ENCODE data around the gene AZU1.

The AZU1 gene

DNA sequence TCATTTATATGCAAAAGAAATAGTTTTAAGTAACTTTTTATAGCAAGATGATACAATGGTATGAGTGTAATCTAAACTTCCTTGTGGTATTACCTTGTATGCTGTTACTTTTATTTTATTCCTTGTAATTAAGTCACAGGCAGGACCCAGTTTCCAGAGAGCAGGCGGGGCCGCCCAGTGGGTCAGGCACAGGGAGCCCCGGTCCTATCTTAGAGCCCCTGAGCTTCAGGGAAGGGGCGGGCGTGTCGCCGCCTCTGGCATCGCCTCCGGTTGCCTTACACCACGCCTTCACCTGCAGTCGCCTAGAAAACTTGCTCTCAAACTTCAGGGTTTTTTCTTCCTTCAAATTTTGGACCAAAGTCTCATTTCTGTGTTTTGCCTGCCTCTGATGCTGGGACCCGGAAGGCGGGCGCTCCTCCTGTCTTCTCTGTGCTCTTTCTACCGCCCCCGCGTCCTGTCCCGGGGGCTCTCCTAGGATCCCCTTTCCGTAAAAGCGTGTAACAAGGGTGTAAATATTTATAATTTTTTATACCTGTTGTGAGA lies 16.1 kb upstream of the AZU1 start:
- Mint-ChIP-seq H3K36me3 (ENCODE audit: low read depth) (peaks cover 59% of the 10 kb centered on the region), H3K4me1 (peaks cover 14% of the 10 kb centered on the region), H3K27me3 (ENCODE audit: low read depth, poor library complexity) (no peaks in the 10 kb centered on the region), H3K27ac (peak overlapping the region; percentile 59), H3K9me3 (no peaks in the 10 kb centered on the region), H3K4me3 (no peak overlapping the region)
- TF ChIP-seq, protein P1, sequence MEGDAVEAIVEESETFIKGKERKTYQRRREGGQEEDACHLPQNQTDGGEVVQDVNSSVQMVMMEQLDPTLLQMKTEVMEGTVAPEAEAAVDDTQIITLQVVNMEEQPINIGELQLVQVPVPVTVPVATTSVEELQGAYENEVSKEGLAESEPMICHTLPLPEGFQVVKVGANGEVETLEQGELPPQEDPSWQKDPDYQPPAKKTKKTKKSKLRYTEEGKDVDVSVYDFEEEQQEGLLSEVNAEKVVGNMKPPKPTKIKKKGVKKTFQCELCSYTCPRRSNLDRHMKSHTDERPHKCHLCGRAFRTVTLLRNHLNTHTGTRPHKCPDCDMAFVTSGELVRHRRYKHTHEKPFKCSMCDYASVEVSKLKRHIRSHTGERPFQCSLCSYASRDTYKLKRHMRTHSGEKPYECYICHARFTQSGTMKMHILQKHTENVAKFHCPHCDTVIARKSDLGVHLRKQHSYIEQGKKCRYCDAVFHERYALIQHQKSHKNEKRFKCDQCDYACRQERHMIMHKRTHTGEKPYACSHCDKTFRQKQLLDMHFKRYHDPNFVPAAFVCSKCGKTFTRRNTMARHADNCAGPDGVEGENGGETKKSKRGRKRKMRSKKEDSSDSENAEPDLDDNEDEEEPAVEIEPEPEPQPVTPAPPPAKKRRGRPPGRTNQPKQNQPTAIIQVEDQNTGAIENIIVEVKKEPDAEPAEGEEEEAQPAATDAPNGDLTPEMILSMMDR (IDR thresholded peaks at IDR 0.05): no peak
- DNase-seq: no peak

DNA sequence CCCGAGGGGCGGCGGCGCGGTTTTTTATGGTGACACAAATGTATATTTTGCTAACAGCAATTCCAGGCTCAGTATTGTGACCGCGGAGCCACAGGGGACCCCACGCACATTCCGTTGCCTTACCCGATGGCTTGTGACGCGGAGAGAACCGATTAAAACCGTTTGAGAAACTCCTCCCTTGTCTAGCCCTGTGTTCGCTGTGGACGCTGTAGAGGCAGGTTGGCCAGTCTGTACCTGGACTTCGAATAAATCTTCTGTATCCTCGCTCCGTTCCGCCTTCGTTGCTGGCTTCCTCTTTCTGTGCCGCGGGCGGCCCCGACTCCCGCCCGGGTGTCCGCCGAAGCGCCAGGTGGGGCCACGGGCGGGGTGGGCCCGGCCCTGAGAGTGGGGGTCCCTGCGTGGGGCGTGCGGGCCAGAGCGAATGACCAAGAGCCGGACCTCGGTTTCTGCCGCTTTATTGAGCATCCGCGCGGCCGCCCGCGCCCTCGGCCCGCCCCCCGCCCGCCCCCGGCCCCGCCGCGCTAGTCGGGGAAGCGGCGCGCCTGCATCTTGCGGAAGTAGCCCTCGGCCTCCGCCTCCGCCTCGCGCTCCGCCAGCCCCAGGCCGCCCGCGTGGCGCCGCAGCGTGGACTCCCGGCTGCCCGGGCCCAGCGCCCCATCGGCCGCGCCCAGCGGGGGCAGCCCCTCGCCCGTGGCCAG lies 15.4 kb upstream of the AZU1 start:
- H3K27ac Mint-ChIP-seq: no peak overlapping the region
- peaks cover 13% of the 10 kb centered on the region for H3K4me1 Mint-ChIP-seq
- H3K36me3 Mint-ChIP-seq (ENCODE audit: low read depth): peaks cover 59% of the 10 kb centered on the region
- TF ChIP-seq, protein P1 (IDR thresholded peaks at IDR 0.05): no peak
- DNase-seq: no peak
- no peaks in the 10 kb centered on the region for H3K9me3 Mint-ChIP-seq
- H3K27me3 Mint-ChIP-seq (ENCODE audit: low read depth, poor library complexity): no peaks in the 10 kb centered on the region
- H3K4me3 Mint-ChIP-seq: no peak overlapping the region

DNA sequence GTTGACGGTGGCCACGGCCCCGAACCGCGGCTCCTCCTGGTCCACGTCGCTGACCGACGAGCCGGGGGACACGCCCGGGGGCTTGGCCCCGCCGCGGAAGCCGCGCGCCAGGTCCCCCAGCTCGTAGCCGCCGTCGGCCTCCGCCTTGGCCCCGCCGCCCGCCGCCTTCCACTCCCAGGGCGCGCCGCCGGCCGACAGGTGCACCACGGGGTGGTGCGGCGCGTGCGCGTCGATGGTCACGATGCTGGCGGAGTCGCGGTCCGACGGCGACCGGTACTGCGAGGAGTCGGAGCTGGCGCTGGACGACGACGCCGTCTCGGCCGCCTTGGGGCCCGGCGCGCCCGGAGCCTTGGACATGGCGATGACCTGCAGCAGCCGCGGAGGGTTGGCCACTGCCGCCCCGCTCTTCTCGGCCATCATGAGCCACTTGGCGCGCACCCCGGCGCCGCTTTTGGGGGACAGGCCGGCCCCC lies 14.9 kb upstream of the AZU1 start:
- Mint-ChIP-seq H3K4me1 (peaks cover 7% of the 10 kb centered on the region), H3K27me3 (ENCODE audit: low read depth, poor library complexity) (no peaks in the 10 kb centered on the region), H3K36me3 (ENCODE audit: low read depth) (peaks cover 59% of the 10 kb centered on the region), H3K27ac (no peak overlapping the region), H3K4me3 (no peak overlapping the region), H3K9me3 (no peaks in the 10 kb centered on the region)
- DNase-seq: no peak
- TF ChIP-seq, protein P1 (IDR thresholded peaks at IDR 0.05): no peak

DNA sequence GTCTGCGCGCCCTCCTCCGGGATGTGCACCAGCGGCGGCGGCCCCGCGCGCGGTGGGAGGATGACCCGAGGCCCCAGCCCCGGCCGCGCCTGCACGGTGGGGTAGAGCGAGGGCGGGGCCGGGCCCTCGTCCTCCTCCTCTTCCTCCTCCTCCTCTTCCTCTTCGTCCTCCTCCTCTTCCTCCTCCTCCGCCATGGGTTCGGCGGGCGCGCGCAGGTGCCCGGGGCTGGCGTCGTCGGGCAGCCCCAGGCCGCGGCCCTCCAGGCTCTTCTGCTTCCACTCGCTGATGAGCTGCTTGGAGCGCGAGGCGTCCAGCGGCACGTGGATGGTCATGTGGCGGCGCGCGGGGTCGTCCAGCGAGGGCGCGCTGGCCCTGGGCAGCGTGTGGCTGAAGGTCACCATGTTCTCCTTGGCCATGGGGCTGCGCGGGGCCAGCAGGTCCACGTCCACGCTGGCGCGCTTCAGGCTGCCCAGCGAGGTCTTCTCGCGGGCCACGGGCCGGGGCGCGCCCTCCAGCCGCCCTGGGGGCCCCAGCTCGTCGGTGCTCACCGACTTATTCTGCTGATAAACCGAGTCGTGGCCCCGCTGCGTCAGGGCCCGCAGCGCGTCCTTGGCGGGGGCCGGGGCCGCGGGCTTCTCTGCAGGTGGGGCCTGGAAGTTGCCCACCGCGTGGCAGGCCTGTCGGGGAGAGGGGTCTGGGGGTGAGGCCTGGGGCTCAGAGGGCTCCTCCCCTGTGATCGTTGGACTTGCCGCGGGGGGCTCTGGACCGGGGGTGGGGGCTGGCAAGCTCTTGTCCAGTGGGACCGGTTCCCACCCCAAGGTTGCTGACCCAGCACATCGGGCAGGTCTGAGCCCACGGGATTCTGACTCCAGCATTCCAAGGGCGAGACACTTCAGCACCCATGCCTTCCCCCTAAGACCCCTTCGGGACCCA lies 14.2 kb upstream of the AZU1 start:
- peaks cover 58% of the 10 kb centered on the region for H3K36me3 Mint-ChIP-seq (ENCODE audit: low read depth)
- no peaks in the 10 kb centered on the region for H3K27me3 Mint-ChIP-seq (ENCODE audit: low read depth, poor library complexity)
- H3K4me1 Mint-ChIP-seq: peaks cover 5% of the 10 kb centered on the region
- no peak overlapping the region for H3K27ac Mint-ChIP-seq
- no peak for DNase-seq
- TF ChIP-seq, protein P1 (IDR thresholded peaks at IDR 0.05): no peak
- no peak overlapping the region for H3K4me3 Mint-ChIP-seq
- H3K9me3 Mint-ChIP-seq: no peaks in the 10 kb centered on the region

DNA sequence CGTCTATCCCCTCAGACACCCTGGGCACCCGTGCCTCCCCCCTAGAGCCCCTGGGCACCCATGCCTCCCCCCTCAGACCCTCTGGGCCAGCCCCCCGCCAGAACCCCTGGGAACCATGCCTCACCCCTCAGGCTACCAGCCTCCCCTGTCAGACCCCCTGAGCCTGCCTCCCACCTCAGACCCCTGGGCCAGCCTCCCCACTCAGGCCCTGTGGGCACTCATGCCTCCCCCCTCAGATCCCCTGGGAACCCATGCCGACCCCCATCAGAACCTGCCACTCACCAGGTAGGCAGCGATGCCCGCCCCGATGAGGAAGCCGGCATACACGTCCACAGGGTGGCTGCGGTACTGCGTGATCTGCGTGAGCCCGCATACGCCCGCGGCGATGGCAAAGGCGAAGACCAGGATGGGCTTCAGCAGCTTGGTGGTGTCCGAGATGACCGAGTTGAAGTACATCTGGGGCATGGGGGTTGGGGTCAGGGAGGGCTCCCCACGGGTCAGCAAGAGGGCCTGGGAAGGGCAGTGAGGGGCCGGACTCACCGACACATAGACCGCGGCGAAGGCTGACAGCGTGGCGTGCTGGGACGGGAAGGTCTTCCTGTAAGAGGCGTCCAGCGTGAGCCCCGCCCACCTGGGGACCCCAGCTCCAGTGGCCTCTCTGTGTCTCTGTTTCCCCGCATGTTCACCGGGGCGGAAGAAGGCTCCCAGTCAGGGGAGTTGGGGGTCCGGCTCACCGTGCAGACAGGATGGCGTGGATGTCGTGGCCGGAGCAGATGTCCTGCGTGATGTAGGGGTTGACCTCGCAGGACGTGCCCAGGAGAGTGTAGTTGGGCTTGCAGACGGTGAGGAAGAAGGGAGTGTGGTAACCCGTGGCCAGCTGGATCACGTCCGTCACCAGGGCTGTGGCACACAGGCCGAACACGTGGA lies 13.2 kb upstream of the AZU1 start:
- H3K4me3 Mint-ChIP-seq: no peak overlapping the region

More for the DNA sequence above, 13.2 kb upstream of the AZU1 start:
- DNase-seq: no peak
- TF ChIP-seq, protein P1 (IDR thresholded peaks at IDR 0.05): no peak
- H3K4me1 Mint-ChIP-seq: peaks cover 6% of the 10 kb centered on the region
- H3K27ac Mint-ChIP-seq: no peak overlapping the region
- no peaks in the 10 kb centered on the region for H3K27me3 Mint-ChIP-seq (ENCODE audit: low read depth, poor library complexity)
- H3K36me3 Mint-ChIP-seq (ENCODE audit: low read depth): peaks cover 56% of the 10 kb centered on the region
- no peaks in the 10 kb centered on the region for H3K9me3 Mint-ChIP-seq
